HG02623 (cell line): ENCODE data around the gene PSME2.

Source experiments
- ATAC-seq: cut with Tn5 transposase; IDR thresholded peaks from one replicate; pipeline ENCODE4 v1.9.1; 2021; ENCODE audit warnings: moderate library complexity; ENCODE audit not compliant: unreplicated experiment

PSME2 gene

GRCh38 chr14:24179961-24180796, 33.8 kb upstream of the PSME2 start:
- no peak for ATAC-seq

DNA sequence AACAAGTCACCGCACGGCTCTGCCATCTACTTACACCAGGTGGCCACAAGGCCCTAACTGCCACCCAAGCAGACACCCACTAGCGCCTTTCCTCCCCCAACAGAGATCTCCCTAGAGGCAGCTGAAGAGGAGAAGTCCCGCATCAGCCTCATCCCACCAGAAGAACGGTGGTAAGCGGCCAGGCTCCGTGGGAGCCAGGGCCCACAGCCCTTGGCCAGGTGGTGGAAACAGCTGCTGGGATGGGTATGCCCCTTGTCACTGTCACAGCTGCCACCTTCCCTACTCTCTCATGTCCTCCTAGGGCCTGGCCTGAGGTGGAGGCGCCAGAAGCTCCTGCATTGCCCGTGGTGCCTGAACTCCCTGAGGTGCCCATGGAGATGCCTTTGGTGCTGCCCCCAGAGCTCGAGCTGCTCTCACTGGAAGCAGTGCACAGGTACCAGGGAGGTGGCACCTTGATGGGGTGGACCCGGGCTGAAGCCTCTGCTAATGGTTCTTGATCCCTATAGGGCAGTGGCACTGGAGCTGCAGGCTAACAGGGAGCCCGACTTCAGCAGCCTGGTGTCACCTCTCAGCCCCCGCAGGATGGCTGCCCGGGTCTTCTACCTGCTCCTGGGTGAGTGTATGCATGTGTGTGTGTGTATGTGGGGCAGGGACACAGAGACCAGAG, 33.0 kb upstream of the PSME2 start:
- no peak for ATAC-seq

- no peak for ATAC-seq
These were observed 32.2 kb upstream of the PSME2 start for GRCh38 chr14:24178399-24179178.

GRCh38 chr14:24177891-24178290, 31.5 kb upstream of the PSME2 start:
- ATAC-seq = no peak

GRCh38 chr14:24177041-24177825, 30.8 kb upstream of the PSME2 start:
- no peak for ATAC-seq

GRCh38 chr14:24176599-24176998, 30.2 kb upstream of the PSME2 start:
- ATAC-seq = no peak

GRCh38 chr14:24172871-24173281, 26.5 kb upstream of the PSME2 start:
- ATAC-seq = no peak

- no peak for ATAC-seq
These were observed 26.0 kb upstream of the PSME2 start for GRCh38 chr14:24172261-24172860.

GRCh38 chr14:24171422-24172260, 25.2 kb upstream of the PSME2 start, which contains the start of gene REC8:
Gene REC8 (plus strand): TSS chr14:24172080. CDS start chr14:24172553, 473 bp downstream.
- ATAC-seq = peak; percentile 74

DNA sequence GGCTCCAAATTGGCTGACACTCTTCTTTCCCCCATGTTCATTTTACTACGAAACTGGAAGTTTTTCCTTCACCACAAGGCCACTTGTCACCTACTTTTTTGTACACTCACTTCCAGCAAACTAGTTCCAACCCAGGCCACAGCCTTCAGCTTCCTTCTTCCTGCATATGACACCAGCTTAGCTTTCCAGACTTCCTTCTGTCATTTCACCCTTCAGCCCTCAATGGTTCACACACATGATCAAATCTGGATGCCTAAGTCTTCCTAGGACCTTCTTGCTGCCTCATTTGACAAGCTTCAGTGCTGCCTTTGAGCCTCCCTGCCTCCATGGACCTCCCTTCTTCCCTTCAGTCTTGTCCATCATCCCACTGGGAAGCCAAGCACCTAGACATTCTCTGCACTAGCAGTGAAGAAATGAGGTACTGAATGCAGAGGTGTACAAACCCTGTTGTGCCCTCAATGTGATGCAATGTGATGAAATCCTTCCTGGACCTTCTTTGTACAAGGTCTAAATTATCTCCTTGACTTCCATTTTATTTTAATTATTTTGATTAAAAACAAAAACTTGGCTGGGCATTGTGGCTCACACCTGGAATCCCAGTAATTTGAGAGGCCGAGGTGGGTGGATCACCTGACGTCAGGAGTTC, 21.2 kb upstream of the PSME2 start:
- ATAC-seq = no peak

DNA sequence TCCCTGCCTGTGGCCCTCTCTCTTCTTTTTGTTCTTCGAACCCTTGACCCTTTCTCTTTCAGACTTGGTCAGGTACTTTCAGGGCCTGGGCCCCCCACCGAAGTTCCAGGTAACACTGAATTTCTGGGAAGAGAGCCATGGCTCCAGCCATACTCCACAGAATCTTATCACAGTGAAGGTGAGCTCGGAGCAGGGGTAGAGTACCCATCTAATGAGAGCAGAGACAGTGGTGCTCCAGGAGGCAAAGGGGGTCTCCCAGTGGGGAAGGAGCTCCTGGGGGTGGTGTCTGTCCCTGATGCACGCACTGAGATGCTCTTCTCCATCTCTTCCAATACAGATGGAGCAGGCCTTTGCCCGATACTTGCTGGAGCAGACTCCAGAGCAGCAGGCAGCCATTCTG, 19.4 kb upstream of the PSME2 start:
- ATAC-seq = no peak

GRCh38 chr14:24164518-24164991, 18.1 kb upstream of the PSME2 start:
- no peak for ATAC-seq

DNA sequence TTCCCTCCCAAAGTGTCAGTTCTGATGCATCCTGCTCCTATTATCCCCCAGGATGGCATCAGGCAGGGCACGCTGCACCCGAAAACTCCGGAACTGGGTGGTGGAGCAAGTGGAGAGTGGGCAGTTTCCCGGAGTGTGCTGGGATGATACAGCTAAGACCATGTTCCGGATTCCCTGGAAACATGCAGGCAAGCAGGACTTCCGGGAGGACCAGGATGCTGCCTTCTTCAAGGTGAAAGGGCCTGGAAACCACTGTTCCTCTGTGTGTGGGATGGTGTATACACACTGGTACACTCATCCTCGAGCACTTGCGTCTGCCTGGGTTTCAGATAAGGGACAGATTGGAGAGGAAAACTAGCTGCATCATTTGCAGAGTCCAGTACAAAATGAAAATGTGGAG, 15.7 kb upstream of the PSME2 start:
- ATAC-seq = no peak

DNA sequence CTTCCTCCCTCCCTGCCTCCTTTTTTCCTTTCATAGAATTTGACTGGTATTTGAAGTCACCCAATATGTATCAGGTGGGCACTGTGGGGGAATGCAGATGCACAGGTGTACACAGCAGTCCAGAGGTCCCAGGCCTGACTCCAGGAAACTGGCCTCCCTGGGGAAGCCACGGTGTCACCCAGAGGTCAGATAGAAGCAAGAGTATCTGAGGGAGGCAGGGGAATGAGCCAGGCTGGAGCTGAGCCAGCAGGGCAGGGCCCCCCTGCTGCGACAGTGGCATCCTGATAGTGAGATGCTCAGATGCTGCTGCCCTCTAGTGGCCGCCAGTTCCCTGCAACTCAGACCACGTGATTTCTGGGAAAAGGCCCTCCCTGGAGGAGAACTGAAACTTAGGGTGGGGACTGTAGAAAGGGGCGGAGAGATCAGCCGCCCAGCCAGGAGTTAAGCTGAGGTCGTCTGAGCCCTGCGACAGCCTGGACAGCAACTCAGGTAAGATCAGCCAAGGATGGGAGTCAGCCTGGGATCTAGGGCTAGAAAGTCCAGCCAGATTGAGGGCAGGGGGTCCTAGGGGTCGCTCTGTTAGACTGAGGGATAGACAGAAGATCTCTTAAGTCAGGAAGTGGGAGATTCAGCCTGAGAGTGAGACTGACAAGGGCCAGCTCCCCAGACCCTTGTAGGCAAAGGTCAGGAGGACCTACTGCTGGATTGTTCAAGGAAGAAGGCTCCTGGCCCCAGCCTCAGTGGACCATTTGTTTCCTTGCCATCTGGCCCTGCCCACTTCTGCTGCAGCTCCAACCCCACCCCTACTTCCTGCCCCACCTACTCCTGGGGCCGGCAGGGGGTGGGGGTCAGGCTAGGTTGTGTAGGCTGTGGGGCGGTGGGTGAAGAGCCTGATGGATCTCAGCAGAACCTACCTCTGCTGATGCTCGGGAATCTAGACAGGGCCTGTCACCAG, 14.7 kb upstream of the PSME2 start, which contains the start of gene IRF9:
Gene IRF9 (plus strand): TSS at position 416 of the 955 bp plus-strand sequence. CDS start 880 bp downstream, outside the sequence.
- ATAC-seq = peak; percentile 72

- no peak for ATAC-seq
These were observed 14.1 kb upstream of the PSME2 start for GRCh38 chr14:24160499-24160849.

DNA sequence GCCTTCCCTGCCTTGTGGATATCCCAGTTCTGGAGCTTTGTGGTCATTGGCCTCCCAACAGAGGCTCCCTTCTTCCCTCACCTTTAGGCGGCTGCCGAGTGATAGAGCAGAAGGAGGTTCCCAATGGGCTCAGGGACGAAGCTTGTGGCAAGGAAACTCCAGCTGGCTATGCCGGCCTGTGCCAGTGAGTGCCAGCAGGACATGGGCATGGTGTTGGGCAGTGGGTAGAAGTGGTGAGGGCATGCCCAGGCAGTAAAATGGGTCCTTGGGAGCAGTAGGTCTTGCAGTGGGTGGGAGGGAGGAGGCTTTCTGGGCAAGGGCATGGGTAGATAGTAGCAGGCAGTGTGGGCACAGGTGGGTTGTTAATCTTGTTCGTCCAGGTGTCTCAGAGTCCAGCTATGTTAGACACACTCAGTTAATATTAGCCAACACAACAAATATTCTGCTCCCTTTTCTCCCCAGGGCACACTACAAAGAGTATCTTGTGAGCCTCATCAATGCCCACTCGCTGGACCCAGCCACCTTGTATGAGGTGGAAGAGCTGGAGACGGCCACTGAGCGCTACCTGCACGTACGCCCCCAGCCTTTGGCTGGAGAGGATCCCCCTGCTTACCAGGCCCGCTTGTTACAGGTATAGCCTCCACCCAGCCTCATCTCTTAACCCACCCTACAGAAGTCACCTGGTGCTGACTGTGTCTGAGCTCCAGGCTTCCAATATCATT, 13.5 kb upstream of the PSME2 start:
- no peak for ATAC-seq

DNA sequence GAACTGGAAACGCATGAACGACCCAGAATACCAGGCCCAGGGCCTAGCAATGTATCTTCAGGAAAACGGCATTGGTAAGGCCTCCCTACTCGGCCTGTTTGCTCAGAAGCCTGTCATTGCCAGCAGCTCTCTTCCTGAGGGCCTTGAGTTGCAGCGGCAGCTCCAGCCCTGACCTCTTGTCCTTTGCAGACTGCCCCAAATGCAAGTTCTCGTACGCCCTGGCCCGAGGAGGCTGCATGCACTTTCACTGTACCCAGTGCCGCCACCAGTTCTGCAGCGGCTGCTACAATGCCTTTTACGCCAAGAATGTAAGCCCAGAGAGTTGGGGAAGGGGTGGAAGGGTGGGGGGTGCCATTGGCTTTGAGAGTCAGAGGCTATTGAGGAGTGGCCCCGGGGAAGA, 10.9 kb upstream of the PSME2 start:
- no peak for ATAC-seq
